A549 (cell line): ENCODE data around the gene CFLAR. TPM values are rescaled to one million over a fixed set of nuclear protein-coding genes. Genes with fewer than 3 reads are reported as not detected.
A peak's percentile ranks its signal among the peaks of the same experiment; 100 is the strongest.

Source experiments
- ATOH8 ChIP-seq: fragments of 250-450 bp; sonication (Bioruptor Pico); IDR thresholded peaks from 2 replicates; pipeline ENCODE4 v1.5.0; 2020; ENCODE audit warnings: low read depth, mild to moderate bottlenecking, moderate library complexity
- BCL3 ChIP-seq: fragments of >200 bp; sonication (Bioruptor Twin); formaldehyde crosslinking; IDR thresholded peaks from 3 replicates; pipeline ENCODE4 v1.6.1; 2016
- BHLHE40 ChIP-seq: IDR thresholded peaks from 2 replicates; pipeline ENCODE4 v1.6.1; 2012; ENCODE audit warnings: low read depth, low read length, inconsistent platforms
- CBX2 ChIP-seq: fragments of 200-600 bp; sonication (generic); IDR thresholded peaks from 2 replicates; pipeline ENCODE4 v1.6.1; 2016; ENCODE audit warnings: low read depth, mild to moderate bottlenecking, borderline replicate concordance
- CBX8 ChIP-seq: fragments of 200-600 bp; sonication (generic); IDR thresholded peaks from 2 replicates; pipeline ENCODE4 v1.6.1; 2016
- CEBPB ChIP-seq, 2 experiments: fragments of >200 bp in 1 of 2; sonication (Bioruptor Twin) in 1 of 2; formaldehyde crosslinking in 1 of 2; IDR thresholded peaks; 2 replicates each; pipeline ENCODE4 v1.6.1; 2012 to 2016
- CHD4 ChIP-seq: fragments of 200-600 bp; sonication (generic); IDR thresholded peaks from 2 replicates; pipeline ENCODE4 v1.6.1; 2016; ENCODE audit warnings: antibody characterized with exemption, mild to moderate bottlenecking, borderline replicate concordance
- E2F6 ChIP-seq: IDR thresholded peaks from 2 replicates; pipeline ENCODE4 v1.6.1; 2012; ENCODE audit warnings: low read depth, borderline replicate concordance
- EHMT2 ChIP-seq: fragments of 200-600 bp; sonication (generic); IDR thresholded peaks from 2 replicates; pipeline ENCODE4 v1.6.1; 2016; ENCODE audit warnings: antibody characterized with exemption, low read depth, mild to moderate bottlenecking, moderate library complexity
- EP300 ChIP-seq, 2 experiments: fragments of >200 bp; sonication (Bioruptor Twin); formaldehyde crosslinking; IDR thresholded peaks; 2 replicates in 1 of 2; 3 replicates in 1 of 2; pipeline ENCODE4 v1.6.1; 2016 to 2017
- FOXS1 ChIP-seq: fragments of 250-450 bp; sonication (Bioruptor Pico); IDR thresholded peaks from 2 replicates; pipeline ENCODE4 v1.5.0; 2020; ENCODE audit warnings: mild to moderate bottlenecking, moderate library complexity
- GATA3 ChIP-seq: IDR thresholded peaks from 2 replicates; pipeline ENCODE4 v1.6.1; 2012; ENCODE audit warnings: borderline replicate concordance
- HEYL ChIP-seq: fragments of 250-450 bp; sonication (Bioruptor Pico); IDR thresholded peaks from 2 replicates; pipeline ENCODE4 v1.8.0; 2021; ENCODE audit warnings: mild to moderate bottlenecking, moderate library complexity
- HOXA7 ChIP-seq: fragments of 250-450 bp; sonication (Bioruptor Pico); IDR thresholded peaks from 2 replicates; pipeline ENCODE4 v1.5.0; 2020; ENCODE audit warnings: mild to moderate bottlenecking, moderate library complexity
- HOXB5 ChIP-seq: fragments of 250-450 bp; sonication (Bioruptor Pico); IDR thresholded peaks from 2 replicates; pipeline ENCODE4 v1.5.0; 2020; ENCODE audit warnings: mild to moderate bottlenecking, moderate library complexity
- JUN ChIP-seq, 2 experiments: fragments of >200 bp; sonication (Bioruptor Twin); formaldehyde crosslinking; IDR thresholded peaks; 2 replicates in 1 of 2; 3 replicates in 1 of 2; pipeline ENCODE4 v1.6.1; 2016 to 2017
- JUNB ChIP-seq: fragments of >200 bp; sonication (Bioruptor Twin); formaldehyde crosslinking; IDR thresholded peaks from 2 replicates; pipeline ENCODE4 v1.6.1; 2016
- MAZ ChIP-seq: fragments of 150-350 bp; IDR thresholded peaks from 2 replicates; pipeline ENCODE4 v1.6.1; 2014; ENCODE audit warnings: antibody characterized with exemption, low read depth, low read length, borderline replicate concordance
- NFE2L2 ChIP-seq: fragments of 150-350 bp; conservative IDR thresholded peaks from 2 replicates; pipeline ENCODE4 v1.6.1; 2014; ENCODE audit warnings: low read length
- NR3C1 ChIP-seq: fragments of >200 bp; sonication (Bioruptor Twin); formaldehyde crosslinking; IDR thresholded peaks from 3 replicates; pipeline ENCODE4 v1.6.1; 2017
- POLR2AphosphoS2 ChIP-seq: conservative IDR thresholded peaks from 2 replicates; pipeline ENCODE4 v1.6.1; 2012; ENCODE audit warnings: low read length, improper control_type of control experiment, inconsistent platforms
- RAD21 ChIP-seq, 2 experiments: fragments of >200 bp in 1 of 2; sonication (Bioruptor Twin) in 1 of 2; formaldehyde crosslinking in 1 of 2; IDR thresholded peaks in 1 of 2; conservative IDR thresholded peaks in 1 of 2; 2 replicates in 1 of 2; 3 replicates in 1 of 2; pipeline ENCODE4 v1.6.1; 2012 to 2018; ENCODE audit warnings: inconsistent platforms in 1 of 2
- RCOR1 ChIP-seq: fragments of 150-350 bp; IDR thresholded peaks from 2 replicates; pipeline ENCODE4 v1.6.1; 2014; ENCODE audit warnings: antibody characterized with exemption, low read length, low read depth
- RNF2 ChIP-seq: fragments of 200-600 bp; sonication (generic); IDR thresholded peaks from 2 replicates; pipeline ENCODE4 v1.6.1; 2016; ENCODE audit warnings: low read depth, mild to moderate bottlenecking, antibody characterized with exemption, moderate library complexity, borderline replicate concordance
- SMC3 ChIP-seq: fragments of >200 bp; sonication (Bioruptor Twin); formaldehyde crosslinking; IDR thresholded peaks from 3 replicates; pipeline ENCODE4 v1.6.1; 2018; ENCODE audit warnings: inconsistent platforms
- SREBF2 ChIP-seq: fragments of 450-650 bp; IDR thresholded peaks from 2 replicates; pipeline ENCODE4 v1.6.1; 2014; ENCODE audit warnings: mild to moderate bottlenecking, moderate library complexity
- TFCP2L1 ChIP-seq: fragments of 250-450 bp; sonication (Bioruptor Pico); IDR thresholded peaks from 2 replicates; pipeline ENCODE4 v1.5.0; 2021; ENCODE audit warnings: mild to moderate bottlenecking
- USF2 ChIP-seq: fragments of 450-650 bp; IDR thresholded peaks from 2 replicates; pipeline ENCODE4 v1.6.1; 2014; ENCODE audit warnings: antibody characterized with exemption
- ZC3H11A ChIP-seq: fragments of 450-650 bp; IDR thresholded peaks from 2 replicates; pipeline ENCODE4 v1.6.1; 2014; ENCODE audit warnings: antibody characterized with exemption, mild to moderate bottlenecking
- ZFP36 ChIP-seq: fragments of 450-650 bp; IDR thresholded peaks from 2 replicates; pipeline ENCODE4 v1.6.1; 2014; ENCODE audit warnings: borderline replicate concordance; ENCODE audit not compliant: partially characterized antibody
- ZNF302 ChIP-seq: fragments of 250-450 bp; sonication (Bioruptor Pico); IDR thresholded peaks from 2 replicates; pipeline ENCODE4 v1.9.0; 2021; ENCODE audit warnings: inconsistent platforms, mild to moderate bottlenecking, moderate library complexity
- ZSCAN20 ChIP-seq: fragments of 250-450 bp; sonication (Bioruptor Pico); IDR thresholded peaks from 2 replicates; pipeline ENCODE4 v1.8.0; 2022; ENCODE audit warnings: mild to moderate bottlenecking, moderate library complexity
- polyA plus RNA-seq, 4 experiments: library from polyadenylated mRNA; depleted of rRNA in 3 of 4; stranded (reverse); fragments of >200 nt; fragmentation: RNase III in 1 of 4; extraction: RNeasy Plus Mini Kit Qiagen cat#74134 plus additional on column Dnase treatment in 1 of 4; gene quantifications; 2 replicates in 3 of 4; 3 replicates in 1 of 4; pipeline ENCODE4 v1.2.3, GENCODE V29; 2011 to 2017
- TF ChIP-seq, protein P1 (sequence below): fragments of >200 bp; sonication (Bioruptor Twin); formaldehyde crosslinking; IDR thresholded peaks from 2 replicates; pipeline ENCODE4 v1.6.1; 2016
- TF ChIP-seq, protein P2 (sequence below): fragments of >200 bp; sonication (Bioruptor Twin); formaldehyde crosslinking; IDR thresholded peaks from 3 replicates; pipeline ENCODE4 v1.5.1; 2016

Gene CFLAR
- polyA plus RNA-seq, 2 of the 4 experiments (the other 2 are of a cell fraction), result 56.5 to 89.4 TPM

DNA sequence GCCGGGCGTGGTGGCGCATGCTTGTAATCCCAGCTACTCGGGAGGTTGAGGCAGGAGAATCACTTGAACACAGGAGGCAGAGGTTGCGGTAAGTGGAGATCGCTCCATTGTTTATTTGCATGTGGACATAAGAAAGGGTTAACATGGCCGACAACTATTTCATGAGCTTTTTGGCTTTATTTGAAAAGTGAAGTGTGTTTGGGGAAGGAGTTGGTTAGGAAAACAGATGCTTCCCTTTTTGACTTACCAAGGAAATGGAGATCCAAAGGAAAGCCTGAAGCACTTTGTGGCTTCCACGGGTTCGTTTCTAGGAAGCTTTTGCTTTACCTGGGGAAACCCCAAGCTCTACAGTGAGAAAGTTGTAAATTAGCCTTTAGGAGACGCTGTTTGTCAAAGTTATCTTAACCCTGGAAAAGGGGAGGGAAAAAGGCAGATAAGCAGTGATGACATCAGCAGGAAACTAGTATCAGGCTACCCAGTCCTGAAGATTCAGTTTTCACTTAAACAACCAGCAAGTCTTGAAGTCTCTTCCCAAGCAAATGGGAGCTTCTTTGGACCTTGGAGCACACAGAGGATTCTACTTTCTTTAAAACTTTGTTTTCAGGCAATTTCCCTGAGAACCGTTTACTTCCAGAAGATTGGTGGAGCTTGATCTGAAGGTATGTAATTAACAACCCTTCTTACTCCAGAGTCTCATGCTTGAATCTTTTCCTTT is 66.8 kb downstream of the CFLAR start, which contains the start of gene CASP10 (continued):
- TF ChIP-seq SMC3 (peak; percentile 42), HOXB5 (no peak), GATA3 (no peak), MAZ (no peak), CBX8 (no peak), TFCP2L1 (no peak), EP300 (IDR thresholded peaks at IDR 0.05) (no peak), E2F6 (no peak), ATOH8 (CRISPR knock-in tag) (no peak), USF2 (no peak), BHLHE40 (0 out of 2 replicates have a peak, but pooled peaks have one; percentile 8), NR3C1 (no peak), POLR2AphosphoS2 (no peak), CEBPB (IDR thresholded peaks at IDR 0.05) (no peak), ZNF302 (CRISPR knock-in tag) (no peak), JUNB (no peak), BCL3 (peak; percentile 15; the same call in 1 of the 3 replicates), ZFP36 (no peak), ZC3H11A (no peak), JUN (IDR thresholded peaks at IDR 0.05) (0 out of 5 replicates have a peak, but pooled peaks of 1 of the 2 experiments have one; percentile 31), NFE2L2 (no peak), HOXA7 (CRISPR knock-in tag) (no peak), FOXS1 (CRISPR knock-in tag) (no peak), RCOR1 (no peak), RNF2 (no peak), EHMT2 (no peak), RAD21 (conservative IDR thresholded peaks at IDR 0.05 in 1 of 2, IDR thresholded peaks at IDR 0.05 in 1 of 2) (peak; percentile 68 to 77), HEYL (CRISPR knock-in tag) (no peak), CBX2 (no peak), ZSCAN20 (no peak), CHD4 (0 out of 2 replicates have a peak, but pooled peaks have one; percentile 8), SREBF2 (no peak)
- TF ChIP-seq, protein P1, sequence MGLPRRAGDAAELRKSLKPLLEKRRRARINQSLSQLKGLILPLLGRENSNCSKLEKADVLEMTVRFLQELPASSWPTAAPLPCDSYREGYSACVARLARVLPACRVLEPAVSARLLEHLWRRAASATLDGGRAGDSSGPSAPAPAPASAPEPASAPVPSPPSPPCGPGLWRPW, result no peak
- TF ChIP-seq, protein P2, sequence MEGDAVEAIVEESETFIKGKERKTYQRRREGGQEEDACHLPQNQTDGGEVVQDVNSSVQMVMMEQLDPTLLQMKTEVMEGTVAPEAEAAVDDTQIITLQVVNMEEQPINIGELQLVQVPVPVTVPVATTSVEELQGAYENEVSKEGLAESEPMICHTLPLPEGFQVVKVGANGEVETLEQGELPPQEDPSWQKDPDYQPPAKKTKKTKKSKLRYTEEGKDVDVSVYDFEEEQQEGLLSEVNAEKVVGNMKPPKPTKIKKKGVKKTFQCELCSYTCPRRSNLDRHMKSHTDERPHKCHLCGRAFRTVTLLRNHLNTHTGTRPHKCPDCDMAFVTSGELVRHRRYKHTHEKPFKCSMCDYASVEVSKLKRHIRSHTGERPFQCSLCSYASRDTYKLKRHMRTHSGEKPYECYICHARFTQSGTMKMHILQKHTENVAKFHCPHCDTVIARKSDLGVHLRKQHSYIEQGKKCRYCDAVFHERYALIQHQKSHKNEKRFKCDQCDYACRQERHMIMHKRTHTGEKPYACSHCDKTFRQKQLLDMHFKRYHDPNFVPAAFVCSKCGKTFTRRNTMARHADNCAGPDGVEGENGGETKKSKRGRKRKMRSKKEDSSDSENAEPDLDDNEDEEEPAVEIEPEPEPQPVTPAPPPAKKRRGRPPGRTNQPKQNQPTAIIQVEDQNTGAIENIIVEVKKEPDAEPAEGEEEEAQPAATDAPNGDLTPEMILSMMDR, result peak; percentile 71
- TF ChIP-seq, all 56 proteins: peak for 11
